Suprapubic skin (tissue), 4 donors: Measurements from ENCODE around the gene DCDC2.

Source experiments
- CTCF ChIP-seq, 2 donors: fragments of 200-600 bp in 1 of 2; fragments of 450-650 bp in 1 of 2; sonication (generic) in 1 of 2; IDR thresholded peaks; one replicate each; pipeline ENCODE4 v1.5.1; 2016 to 2019; ENCODE audit warnings: antibody characterized with exemption in 2 of 2, mild to moderate bottlenecking in 1 of 2, moderate library complexity in 1 of 2
- POLR2A ChIP-seq, 2 donors: fragments of 450-650 bp; IDR thresholded peaks; one replicate each; pipeline ENCODE4 v1.6.1; 2017; ENCODE audit warnings: antibody characterized with exemption in 2 of 2, mild to moderate bottlenecking in 2 of 2, moderate library complexity in 2 of 2
- POLR2AphosphoS5 ChIP-seq, 3 donors: sonication (generic); formaldehyde crosslinking; IDR thresholded peaks; one replicate each; pipeline ENCODE4 v1.6.1; 2017; ENCODE audit warnings: antibody characterized with exemption in 3 of 3

- no peak for TF ChIP-seq CTCF (IDR thresholded peaks at IDR 0.05)
- TF ChIP-seq POLR2A (IDR thresholded peaks at IDR 0.05), result no peak
- no peak for TF ChIP-seq POLR2AphosphoS5 (IDR thresholded peaks at IDR 0.05)
Measured at GRCh38 chr6:24323632-24324337, 34.1 kb downstream of the DCDC2 start.
